Activated CD8-positive, alpha-beta memory T cell treated with anti-CD3 and anti-CD28 coated beads for 4 hours (primary cell): ENCODE data around the gene PPP1R13L.
"Not testable (repeated sequence)": the region's sequence is repeated elsewhere in the genome, so short reads cannot be mapped to it uniquely, and the experiment has no call there.

Source experiments
- DNase-seq, 2 donors: peaks; one replicate each; pipeline ENCODE4 v3.0.0-alpha.2; 2020; ENCODE audit warnings: low read depth in 2 of 2

PPP1R13L gene

GRCh38 chr19:45345506-45345860 lies 59.4 kb downstream of the PPP1R13L start:
- DNase-seq = no peak

GRCh38 chr19:45344621-45345505 lies 60.0 kb downstream of the PPP1R13L start:
- no peak for DNase-seq

- no peak for DNase-seq
These were observed 62.0 kb downstream of the PPP1R13L start for GRCh38 chr19:45342911-45343310.

GRCh38 chr19:45340899-45341453 lies 63.9 kb downstream of the PPP1R13L start:
- no peak for DNase-seq

GRCh38 chr19:45340232-45340898 lies 64.5 kb downstream of the PPP1R13L start, which contains the start of gene KLC3:
TSS of gene KLC3 (plus strand) at chr19:45340750. CDS start at chr19:45345542, 4,792 bp downstream.
- no peak for DNase-seq

- no peak for DNase-seq
These were observed 65.2 kb downstream of the PPP1R13L start for GRCh38 chr19:45339629-45340028.

- no peak for DNase-seq
These were observed 68.1 kb downstream of the PPP1R13L start for GRCh38 chr19:45336696-45337251.

GRCh38 chr19:45334881-45335280 lies 70.0 kb downstream of the PPP1R13L start:
- DNase-seq = not testable (repeated sequence)

GRCh38 chr19:45333609-45334303 lies 71.1 kb downstream of the PPP1R13L start:
- no peak for DNase-seq

- no peak for DNase-seq
These were observed 73.5 kb downstream of the PPP1R13L start for GRCh38 chr19:45331411-45331810.
